HCT116 (cell line): ENCODE data around the gene PTBP3. TPM values are rescaled to one million over a fixed set of nuclear protein-coding genes. Genes with fewer than 3 reads are reported as not detected.

Experiments used
- ATAC-seq: fragments of 200-7000 bp; cut with Tn5 transposase; 2 replicates; pipeline ENCODE4 v1.9.1; 2020; ENCODE audit warnings: mild to moderate bottlenecking, moderate library complexity
- BruUV-seq: library from RNA; stranded (reverse); fragments of 400-500 nt; replicated peaks from 2 replicates; lab custom pipeline; 2021; lab: Mats Ljungman, UMichigan
- CTCF ChIA-PET: fragments of 300-600 bp; sonication (Branson Sonifier 250); formaldehyde crosslinking; loops from one replicate; lab custom pipeline; 2021; ENCODE audit warnings: antibody characterized with exemption; lab: Charles Lee
- POLR2A ChIA-PET: fragments of 300-600, 350-600 bp; sonication (Branson Sonifier 250); formaldehyde crosslinking; loops from one replicate; lab custom pipeline; 2021; ENCODE audit warnings: antibody characterized with exemption; lab: Charles Lee
- RAD21 ChIA-PET, 2 experiments: fragments of 300-600 bp; sonication (Branson Sonifier 250); formaldehyde crosslinking; loops; one replicate each; lab custom pipeline; 2023; ENCODE audit warnings: low total read pairs in 2 of 2; ENCODE audit not compliant: uncharacterized antibody in 2 of 2, unreplicated experiment in 2 of 2, low non-redundant PET in 1 of 2; lab: Charles Lee
- DNase-seq: peaks from one replicate; pipeline ENCODE4 v3.0.0-alpha.2; 2010; ENCODE audit warnings: low read depth, low spot score
- H2AFZ ChIP-seq: fragments of 200-600 bp; shearing (Covaris generic), sonication (generic); 2 replicates; pipeline ENCODE4 v1.6.1; 2017; ENCODE audit warnings: low read depth, mixed run types, mixed read lengths, antibody characterized with exemption, low read length; ENCODE audit not compliant: poor library complexity, severe bottlenecking
- H3K27ac ChIP-seq: 2 replicates; pipeline ENCODE4 v1.5.1; 2012; ENCODE audit warnings: low read depth, low read length
- H3K27me3 ChIP-seq: fragments of 200-600 bp; sonication (generic); 2 replicates; pipeline ENCODE4 v1.6.1; 2016; ENCODE audit warnings: mixed run types, low read length, mixed read lengths; ENCODE audit not compliant: insufficient read depth
- H3K36me3 ChIP-seq, 2 experiments: fragments of 200-500 bp in 1 of 2; fragments of 200-600 bp in 1 of 2; sonication (Bioruptor generic) in 1 of 2; sonication (generic) in 1 of 2; 2 replicates each; pipeline versions ENCODE4 v1.5.1 to v1.6.1; 2014 to 2016; ENCODE audit warnings: low read length in 2 of 2, inconsistent platforms in 1 of 2, mixed read lengths in 1 of 2, mixed run types in 1 of 2; ENCODE audit not compliant: insufficient read depth in 2 of 2, control insufficient read depth in 1 of 2
- H3K4me1 ChIP-seq, 2 experiments: fragments of 200-600 bp in 1 of 2; sonication (generic) in 1 of 2; 2 replicates each; pipeline versions ENCODE4 v1.5.1 to v1.6.1; 2012 to 2017; ENCODE audit warnings: low read length in 2 of 2, inconsistent platforms in 1 of 2, mild to moderate bottlenecking in 1 of 2, mixed read lengths in 1 of 2, mixed run types in 1 of 2, moderate library complexity in 1 of 2; ENCODE audit not compliant: insufficient read depth in 2 of 2, control insufficient read depth in 1 of 2
- H3K4me2 ChIP-seq: fragments of 200-600 bp; sonication (generic); 2 replicates; pipeline ENCODE4 v1.6.1; 2017; ENCODE audit warnings: mixed run types, low read length, mixed read lengths
- H3K4me3 ChIP-seq, 2 experiments: fragments of 200-600 bp in 1 of 2; sonication (generic) in 1 of 2; replicated peaks in 1 of 2; 2 replicates each; pipeline ENCODE4 v1.5.1; 2011 to 2016; ENCODE audit warnings: low read length in 2 of 2, control low read depth in 1 of 2, low read depth in 1 of 2, mild to moderate bottlenecking in 1 of 2, mixed read lengths in 1 of 2, mixed run types in 1 of 2
- H3K79me2 ChIP-seq: fragments of 200-600 bp; sonication (generic); 2 replicates; pipeline ENCODE4 v1.6.1; 2017; ENCODE audit warnings: mild to moderate bottlenecking, mixed run types, low read length, moderate library complexity, mixed read lengths; ENCODE audit not compliant: insufficient read depth
- H3K9ac ChIP-seq: fragments of 200-600 bp; sonication (generic); 2 replicates; pipeline ENCODE4 v1.6.1; 2016; ENCODE audit warnings: low read length, mixed read lengths
- H3K9me2 ChIP-seq: fragments of 200-600 bp; sonication (generic), shearing (Covaris generic); 2 replicates; pipeline ENCODE4 v1.6.1; 2017; ENCODE audit warnings: mixed run types, mild to moderate bottlenecking, moderate library complexity; ENCODE audit not compliant: insufficient read depth
- H3K9me3 ChIP-seq, 2 experiments: fragments of 200-500 bp in 1 of 2; fragments of 200-600 bp in 1 of 2; sonication (Bioruptor generic) in 1 of 2; sonication (generic) in 1 of 2; 2 replicates each; pipeline ENCODE4 v1.6.1; 2014 to 2017; ENCODE audit warnings: low read length in 2 of 2, mixed read lengths in 2 of 2, inconsistent platforms in 1 of 2, low read depth in 1 of 2, mild to moderate bottlenecking in 1 of 2, mixed run types in 1 of 2, moderate library complexity in 1 of 2; ENCODE audit not compliant: control insufficient read depth in 1 of 2, insufficient read depth in 1 of 2
- H4K20me1 ChIP-seq: fragments of 200-600 bp; sonication (generic), shearing (Covaris generic); 2 replicates; pipeline ENCODE4 v1.6.1; 2017; ENCODE audit warnings: mixed run types, mild to moderate bottlenecking, moderate library complexity; ENCODE audit not compliant: insufficient read depth
- CTCF ChIP-seq, 3 experiments: fragments of 200-600 bp in 1 of 3; sonication (generic) in 1 of 3; IDR thresholded peaks in 2 of 3; conservative IDR thresholded peaks in 1 of 3; 2 replicates each; pipeline ENCODE4 v1.5.1; 2012 to 2017; ENCODE audit warnings: low read depth in 2 of 3, low read length in 2 of 3, antibody characterized with exemption in 1 of 3, borderline replicate concordance in 1 of 3, control low read depth in 1 of 3, mild to moderate bottlenecking in 1 of 3, mixed read lengths in 1 of 3, mixed run types in 1 of 3, moderate library complexity in 1 of 3; ENCODE audit not compliant: insufficient read depth in 1 of 3
- EGR1 ChIP-seq: IDR thresholded peaks from 2 replicates; pipeline ENCODE4 v1.6.1; 2012; ENCODE audit warnings: low read depth
- ELF1 ChIP-seq: IDR thresholded peaks from 2 replicates; pipeline ENCODE4 v1.6.1; 2012; ENCODE audit warnings: low read depth, borderline replicate concordance
- FOSL1 ChIP-seq: IDR thresholded peaks from 2 replicates; pipeline ENCODE4 v1.6.1; 2012; ENCODE audit warnings: low read depth
- JUND ChIP-seq: IDR thresholded peaks from 2 replicates; pipeline ENCODE4 v1.6.1; 2012
- POLR2AphosphoS5 ChIP-seq: IDR thresholded peaks from 2 replicates; pipeline ENCODE4 v1.6.1; 2011; ENCODE audit warnings: mild to moderate bottlenecking, low read depth, low read length, moderate library complexity
- ZBTB33 ChIP-seq: IDR thresholded peaks from 2 replicates; pipeline ENCODE4 v1.6.1; 2011; ENCODE audit warnings: mild to moderate bottlenecking, low read length, moderate library complexity; ENCODE audit not compliant: insufficient replicate concordance; ENCODE audit errors: extremely low read depth
- ZFX ChIP-seq: fragments of 450-650 bp; IDR thresholded peaks from 2 replicates; pipeline ENCODE4 v1.6.1; 2017
- ZNF274 ChIP-seq: fragments of 200-500 bp; sonication (Bioruptor generic); IDR thresholded peaks from 2 replicates; pipeline ENCODE4 v1.6.1; 2014; ENCODE audit warnings: mild to moderate bottlenecking, low read depth, low read length, inconsistent platforms
- intact Hi-C: fragments of 100-400 bp; cut with micrococcal nuclease; formaldehyde crosslinking; loops from 2 replicates; pipeline ENCODE4 v1.10.0; 2022
- total RNA-seq: library from RNA; stranded (reverse); gene quantifications from one replicate; pipeline ENCODE4 v1.2.1, GENCODE V29; 2021; ENCODE audit not compliant: unreplicated experiment
- TF ChIP-seq, protein P1 (sequence below): IDR thresholded peaks from 2 replicates; pipeline ENCODE4 v1.6.1; 2012
- TF ChIP-seq, protein P2 (sequence below): IDR thresholded peaks from 2 replicates; pipeline ENCODE4 v1.6.1; 2012; ENCODE audit warnings: low read depth
- TF ChIP-seq, protein P3 (sequence below): IDR thresholded peaks from 2 replicates; pipeline ENCODE4 v1.6.1; 2012

Gene PTBP3
- total RNA-seq, 1 experiment from 2014 or later: 102 TPM

DNA sequence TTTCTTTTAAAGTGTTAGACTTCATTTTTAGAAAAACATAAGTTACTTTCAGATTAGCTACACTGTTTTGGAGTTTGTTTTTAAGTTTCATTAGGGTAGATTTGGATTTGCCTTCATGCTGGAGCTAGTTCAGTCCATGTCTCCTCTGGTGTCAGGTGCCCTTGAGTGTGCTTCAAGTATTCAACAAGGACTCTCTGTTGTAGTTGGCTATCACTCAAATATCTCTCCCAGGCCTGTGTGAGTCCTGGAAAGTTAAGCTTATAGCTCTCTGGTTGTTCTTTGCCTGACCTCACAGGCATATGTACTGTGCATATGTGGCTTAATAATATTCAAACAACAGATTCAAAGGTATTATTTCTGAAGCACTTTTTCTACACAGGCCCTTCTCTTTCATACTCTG is 45.4 kb downstream of the PTBP3 start:
- BruUV-seq: no TSS peak
- no peaks in the 10 kb centered on the region for H3K27me3 ChIP-seq
- H2AFZ ChIP-seq: no peak overlapping the region
- DNase-seq (no peak), ATAC-seq (no peak)
- TF ChIP-seq ZBTB33 (no peak), POLR2AphosphoS5 (no peak), FOSL1 (no peak), ZNF274 (no peak)
- TF ChIP-seq, protein P1, sequence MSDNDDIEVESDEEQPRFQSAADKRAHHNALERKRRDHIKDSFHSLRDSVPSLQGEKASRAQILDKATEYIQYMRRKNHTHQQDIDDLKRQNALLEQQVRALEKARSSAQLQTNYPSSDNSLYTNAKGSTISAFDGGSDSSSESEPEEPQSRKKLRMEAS: no peak
- H3K9me2 ChIP-seq: no peaks in the 10 kb centered on the region
- ChIA-PET CTCF (no interaction called here), POLR2A (no interaction called here), RAD21 (no interaction called here)
- no peak overlapping the region for H3K27ac ChIP-seq
- no peak overlapping the region for H3K4me2 ChIP-seq
- no peaks in the 10 kb centered on the region for H4K20me1 ChIP-seq
- peaks cover 47% of the 10 kb centered on the region for H3K79me2 ChIP-seq
- no peaks in the 10 kb centered on the region for H3K4me1 ChIP-seq
- no peak overlapping the region for H3K9ac ChIP-seq
- H3K36me3 ChIP-seq: peaks cover 0 to 25% of the 10 kb centered on the region in 2 experiments; a peak in 2 of 4 replicates
- H3K4me3 ChIP-seq: no peak overlapping the region
- H3K9me3 ChIP-seq: peaks cover 6% of the 10 kb centered on the region in 2 experiments; a peak in 3 of 4 replicates
- intact Hi-C loops: no loop called here

DNA sequence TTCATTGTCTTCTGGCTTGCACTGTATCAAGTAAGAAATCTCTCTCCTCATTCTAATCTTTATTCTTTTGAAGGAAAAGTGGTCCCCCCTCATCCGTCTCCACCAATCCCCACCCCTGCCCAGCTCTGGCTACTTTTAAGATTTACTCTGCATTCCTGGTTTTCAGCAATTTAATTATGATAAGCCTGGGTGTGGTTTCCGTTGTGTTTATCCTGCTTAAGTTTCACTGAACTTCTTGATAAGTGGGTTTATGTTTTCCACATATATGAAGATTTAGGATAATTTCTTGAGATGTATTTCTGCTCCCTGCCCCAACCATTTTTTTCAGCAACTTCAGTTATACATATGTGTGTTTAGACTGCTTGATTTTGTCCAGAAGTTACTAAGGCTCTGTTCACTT is 46.5 kb downstream of the PTBP3 start:
- ATAC-seq: no peak
- H3K4me2 ChIP-seq: no peak overlapping the region
- no peak for DNase-seq
- H3K4me1 ChIP-seq: no peaks in the 10 kb centered on the region
- no TSS peak for BruUV-seq
- POLR2A ChIA-PET: no interaction called here
- H3K79me2 ChIP-seq: peaks cover 37% of the 10 kb centered on the region
- H3K27me3 ChIP-seq: no peaks in the 10 kb centered on the region
- H3K9ac ChIP-seq: no peak overlapping the region
- CTCF ChIA-PET: no interaction called here
- H4K20me1 ChIP-seq: no peaks in the 10 kb centered on the region
- no peak overlapping the region for H3K4me3 ChIP-seq
- no peak overlapping the region for H2AFZ ChIP-seq
- RAD21 ChIA-PET: no interaction called here
- H3K9me2 ChIP-seq: no peaks in the 10 kb centered on the region
- peaks cover 0 to 20% of the 10 kb centered on the region in 2 experiments; a peak in 2 of 4 replicates for H3K36me3 ChIP-seq
- intact Hi-C loops: no loop called here
- H3K27ac ChIP-seq: no peak overlapping the region
- peaks cover 6% of the 10 kb centered on the region in 2 experiments; a peak in 3 of 4 replicates for H3K9me3 ChIP-seq
- TF ChIP-seq JUND: no peak
- TF ChIP-seq, protein P2, sequence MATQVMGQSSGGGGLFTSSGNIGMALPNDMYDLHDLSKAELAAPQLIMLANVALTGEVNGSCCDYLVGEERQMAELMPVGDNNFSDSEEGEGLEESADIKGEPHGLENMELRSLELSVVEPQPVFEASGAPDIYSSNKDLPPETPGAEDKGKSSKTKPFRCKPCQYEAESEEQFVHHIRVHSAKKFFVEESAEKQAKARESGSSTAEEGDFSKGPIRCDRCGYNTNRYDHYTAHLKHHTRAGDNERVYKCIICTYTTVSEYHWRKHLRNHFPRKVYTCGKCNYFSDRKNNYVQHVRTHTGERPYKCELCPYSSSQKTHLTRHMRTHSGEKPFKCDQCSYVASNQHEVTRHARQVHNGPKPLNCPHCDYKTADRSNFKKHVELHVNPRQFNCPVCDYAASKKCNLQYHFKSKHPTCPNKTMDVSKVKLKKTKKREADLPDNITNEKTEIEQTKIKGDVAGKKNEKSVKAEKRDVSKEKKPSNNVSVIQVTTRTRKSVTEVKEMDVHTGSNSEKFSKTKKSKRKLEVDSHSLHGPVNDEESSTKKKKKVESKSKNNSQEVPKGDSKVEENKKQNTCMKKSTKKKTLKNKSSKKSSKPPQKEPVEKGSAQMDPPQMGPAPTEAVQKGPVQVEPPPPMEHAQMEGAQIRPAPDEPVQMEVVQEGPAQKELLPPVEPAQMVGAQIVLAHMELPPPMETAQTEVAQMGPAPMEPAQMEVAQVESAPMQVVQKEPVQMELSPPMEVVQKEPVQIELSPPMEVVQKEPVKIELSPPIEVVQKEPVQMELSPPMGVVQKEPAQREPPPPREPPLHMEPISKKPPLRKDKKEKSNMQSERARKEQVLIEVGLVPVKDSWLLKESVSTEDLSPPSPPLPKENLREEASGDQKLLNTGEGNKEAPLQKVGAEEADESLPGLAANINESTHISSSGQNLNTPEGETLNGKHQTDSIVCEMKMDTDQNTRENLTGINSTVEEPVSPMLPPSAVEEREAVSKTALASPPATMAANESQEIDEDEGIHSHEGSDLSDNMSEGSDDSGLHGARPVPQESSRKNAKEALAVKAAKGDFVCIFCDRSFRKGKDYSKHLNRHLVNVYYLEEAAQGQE: no peak
- no peak for TF ChIP-seq ZFX
- TF ChIP-seq CTCF (IDR thresholded peaks at IDR 0.05 in 2 of 3, conservative IDR thresholded peaks at IDR 0.05 in 1 of 3; ENCODE audit: borderline replicate concordance in 1 of 3, insufficient read depth in 1 of 3, low read depth in 2 of 3, low read length in 2 of 3): no peak
- no peak for TF ChIP-seq ELF1
- TF ChIP-seq, protein P1: no peak
- TF ChIP-seq EGR1: no peak
- TF ChIP-seq, protein P3, sequence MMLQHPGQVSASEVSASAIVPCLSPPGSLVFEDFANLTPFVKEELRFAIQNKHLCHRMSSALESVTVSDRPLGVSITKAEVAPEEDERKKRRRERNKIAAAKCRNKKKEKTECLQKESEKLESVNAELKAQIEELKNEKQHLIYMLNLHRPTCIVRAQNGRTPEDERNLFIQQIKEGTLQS: no peak
